PC-9 (cell line): ENCODE measurements around the gene CCL24. TPM values are rescaled to one million over a fixed set of nuclear protein-coding genes. Genes with fewer than 3 reads are reported as not detected.
"Not testable (repeated sequence)": the region's sequence is repeated elsewhere in the genome, so short reads cannot be mapped to it uniquely, and the experiment has no call there.

ENCODE experiments used
- BruUV-seq: library from RNA; stranded (reverse); fragments of 400-500 nt; replicated peaks from 2 replicates; lab custom pipeline; 2021; lab: Mats Ljungman, UMichigan
- CTCF ChIA-PET: fragments of 300-600 bp; sonication (Branson Sonifier 250); formaldehyde crosslinking; loops from one replicate; lab custom pipeline; 2022; ENCODE audit warnings: antibody characterized with exemption; lab: Charles Lee
- POLR2A ChIA-PET: fragments of 300-600 bp; sonication (Branson Sonifier 250); formaldehyde crosslinking; loops from one replicate; lab custom pipeline; 2022; ENCODE audit warnings: antibody characterized with exemption; ENCODE audit not compliant: unreplicated experiment; lab: Charles Lee
- DNase-seq, 2 experiments: peaks; one replicate each; pipeline versions ENCODE4 v3.0.0 to v3.0.0-alpha.2; 2015 to 2022; ENCODE audit warnings: mixed read lengths in 1 of 2
- H2AFZ ChIP-seq: fragments of 200-600 bp; sonication (generic); 2 replicates; pipeline ENCODE4 v1.8.1; 2017; ENCODE audit warnings: antibody characterized with exemption
- H3F3A ChIP-seq: fragments of 200-600 bp; sonication (generic); 2 replicates; pipeline ENCODE4 v1.8.1; 2017; ENCODE audit warnings: antibody characterized with exemption, mild to moderate bottlenecking, low read depth; ENCODE audit not compliant: insufficient read depth
- H3K27ac ChIP-seq: fragments of 200-600 bp; sonication (generic); 2 replicates; pipeline ENCODE4 v1.6.1; 2016; ENCODE audit warnings: mixed run types
- H3K27me3 ChIP-seq: fragments of 200-600 bp; sonication (generic); 2 replicates; pipeline ENCODE4 v1.6.1; 2016; ENCODE audit warnings: low read depth, mixed run types; ENCODE audit not compliant: insufficient read depth
- H3K36me3 ChIP-seq: fragments of 200-600 bp; sonication (generic); 2 replicates; pipeline ENCODE4 v1.6.1; 2016; ENCODE audit warnings: low read depth, mixed run types
- H3K4me1 ChIP-seq: fragments of 200-600 bp; sonication (generic); replicated peaks from 2 replicates; pipeline ENCODE4 v1.6.1; 2016; ENCODE audit warnings: mixed run types; ENCODE audit not compliant: insufficient read depth
- H3K4me2 ChIP-seq: fragments of 200-600 bp; sonication (generic); 2 replicates; pipeline ENCODE4 v1.6.1; 2017; ENCODE audit warnings: mixed run types
- H3K4me3 ChIP-seq: fragments of 200-600 bp; sonication (generic); 2 replicates; pipeline ENCODE4 v1.6.1; 2016; ENCODE audit warnings: mixed run types
- H3K79me2 ChIP-seq: fragments of 200-600 bp; sonication (generic); 2 replicates; pipeline ENCODE4 v1.6.1; 2017; ENCODE audit warnings: low read depth, mixed run types
- H3K9me2 ChIP-seq: fragments of 200-600 bp; sonication (generic); 2 replicates; pipeline ENCODE4 v1.8.1; 2017; ENCODE audit warnings: mild to moderate bottlenecking; ENCODE audit not compliant: insufficient read depth
- H3K9me3 ChIP-seq: fragments of 200-600 bp; sonication (generic); 2 replicates; pipeline ENCODE4 v1.8.1; 2016; ENCODE audit warnings: low read depth; ENCODE audit not compliant: insufficient read depth
- H4K20me1 ChIP-seq: fragments of 200-600 bp; sonication (generic); 2 replicates; pipeline ENCODE4 v1.8.1; 2017; ENCODE audit not compliant: insufficient read depth
- EZH2 ChIP-seq: fragments of 200-600 bp; sonication (generic); IDR thresholded peaks from 2 replicates; pipeline ENCODE4 v1.8.0; 2017; ENCODE audit warnings: antibody characterized with exemption, low read depth
- intact Hi-C: fragments of 100-400 bp; cut with micrococcal nuclease; formaldehyde crosslinking; loops from one replicate; pipeline ENCODE4 v1.10.0; 2022; ENCODE audit not compliant: unreplicated experiment
- total RNA-seq: library from RNA; stranded (reverse); gene quantifications from 2 replicates; pipeline ENCODE4 v1.2.3, GENCODE V29; 2021
- TF ChIP-seq, protein P1 (sequence below): fragments of 200-600 bp; sonication (generic); conservative IDR thresholded peaks from 2 replicates; pipeline ENCODE4 v1.6.1; 2017; ENCODE audit warnings: mixed run types, antibody characterized with exemption, mild to moderate bottlenecking, moderate library complexity

CCL24 gene
- total RNA-seq, 1 experiment from 2014 or later, result not detected

DNA sequence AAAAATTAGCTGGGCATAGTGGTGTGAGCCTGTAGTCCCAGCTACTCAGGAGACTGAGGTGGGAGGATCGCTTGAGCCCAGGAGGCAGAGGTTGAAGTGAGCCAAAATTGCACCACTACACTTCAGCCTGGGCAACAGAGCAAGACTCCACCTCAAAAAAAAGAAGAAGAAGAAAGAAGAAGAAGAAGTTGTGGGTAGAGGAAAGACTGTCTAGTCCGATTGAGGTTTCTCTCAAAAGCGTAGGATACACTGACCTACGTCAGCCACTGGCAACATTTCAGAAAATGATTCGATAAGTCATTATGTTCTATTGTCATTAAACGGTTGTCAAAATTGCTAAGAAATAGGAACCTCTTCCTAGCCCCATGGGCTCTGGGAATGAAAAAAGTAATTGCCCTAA lies 42.9 kb upstream of the CCL24 start:
- no peaks in the 10 kb centered on the region for H3K36me3 ChIP-seq
- POLR2A ChIA-PET, result no interaction called here
- no peak overlapping the region for H3K4me2 ChIP-seq
- no TSS peak for BruUV-seq
- H3K9me3 ChIP-seq, result no peaks in the 10 kb centered on the region
- H3K9me2 ChIP-seq, result no peaks in the 10 kb centered on the region
- no peaks in the 10 kb centered on the region for H3K4me1 ChIP-seq
- no peak for DNase-seq
- no peaks in the 10 kb centered on the region for H4K20me1 ChIP-seq
- CTCF ChIA-PET, result no interaction called here
- H2AFZ ChIP-seq, result no peak overlapping the region
- intact Hi-C loops, result no loop called here
- H3K27me3 ChIP-seq, result no peaks in the 10 kb centered on the region
- no peak overlapping the region for H3K4me3 ChIP-seq
- H3K79me2 ChIP-seq, result no peaks in the 10 kb centered on the region
- TF ChIP-seq EZH2, result no peak
- TF ChIP-seq, protein P1, sequence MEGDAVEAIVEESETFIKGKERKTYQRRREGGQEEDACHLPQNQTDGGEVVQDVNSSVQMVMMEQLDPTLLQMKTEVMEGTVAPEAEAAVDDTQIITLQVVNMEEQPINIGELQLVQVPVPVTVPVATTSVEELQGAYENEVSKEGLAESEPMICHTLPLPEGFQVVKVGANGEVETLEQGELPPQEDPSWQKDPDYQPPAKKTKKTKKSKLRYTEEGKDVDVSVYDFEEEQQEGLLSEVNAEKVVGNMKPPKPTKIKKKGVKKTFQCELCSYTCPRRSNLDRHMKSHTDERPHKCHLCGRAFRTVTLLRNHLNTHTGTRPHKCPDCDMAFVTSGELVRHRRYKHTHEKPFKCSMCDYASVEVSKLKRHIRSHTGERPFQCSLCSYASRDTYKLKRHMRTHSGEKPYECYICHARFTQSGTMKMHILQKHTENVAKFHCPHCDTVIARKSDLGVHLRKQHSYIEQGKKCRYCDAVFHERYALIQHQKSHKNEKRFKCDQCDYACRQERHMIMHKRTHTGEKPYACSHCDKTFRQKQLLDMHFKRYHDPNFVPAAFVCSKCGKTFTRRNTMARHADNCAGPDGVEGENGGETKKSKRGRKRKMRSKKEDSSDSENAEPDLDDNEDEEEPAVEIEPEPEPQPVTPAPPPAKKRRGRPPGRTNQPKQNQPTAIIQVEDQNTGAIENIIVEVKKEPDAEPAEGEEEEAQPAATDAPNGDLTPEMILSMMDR, result no peak
- H3K27ac ChIP-seq, result no peak overlapping the region
- H3F3A ChIP-seq, result no peaks in the 10 kb centered on the region

DNA sequence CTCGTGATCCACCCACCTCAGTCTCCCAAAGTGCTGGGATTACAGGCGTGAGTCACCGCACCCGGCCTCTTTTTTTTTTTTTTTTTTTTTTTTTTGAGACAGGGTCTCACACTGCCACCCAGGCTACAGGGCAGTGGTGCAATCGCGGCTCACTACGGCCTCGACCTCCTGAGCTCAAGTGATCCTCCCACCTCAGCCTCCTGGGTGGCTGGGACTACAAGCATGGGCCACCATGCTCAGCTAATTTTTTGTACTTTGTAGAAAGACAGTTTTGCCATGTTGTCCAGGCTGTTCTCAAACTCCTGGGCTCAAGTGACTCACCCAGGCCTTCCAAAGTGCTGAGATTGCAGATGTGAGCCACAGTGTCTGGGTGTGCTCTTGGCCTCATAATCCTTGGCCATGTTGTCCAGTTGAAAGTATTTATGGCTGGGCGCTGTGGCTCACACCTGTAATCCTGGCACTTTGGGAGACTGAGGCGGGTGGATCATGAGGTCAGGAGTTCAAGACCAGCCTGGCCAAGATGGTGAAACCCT lies 41.3 kb upstream of the CCL24 start:
- H4K20me1 ChIP-seq, POLR2A ChIA-PET, H3K27me3 ChIP-seq, H3K4me2 ChIP-seq, H3K4me1 ChIP-seq, H3K79me2 ChIP-seq, BruUV-seq, H3K9me3 ChIP-seq, H3F3A ChIP-seq, H2AFZ ChIP-seq, intact Hi-C loops, H3K27ac ChIP-seq, H3K4me3 ChIP-seq, H3K9me2 ChIP-seq, DNase-seq, H3K36me3 ChIP-seq: not testable (repeated sequence)
- CTCF ChIA-PET, result interaction anchor here (0.6 kb wide), 1 partner anchor 103 kb away, joined by 7 read pairs; no protein-coding TSS in a partner anchor

DNA sequence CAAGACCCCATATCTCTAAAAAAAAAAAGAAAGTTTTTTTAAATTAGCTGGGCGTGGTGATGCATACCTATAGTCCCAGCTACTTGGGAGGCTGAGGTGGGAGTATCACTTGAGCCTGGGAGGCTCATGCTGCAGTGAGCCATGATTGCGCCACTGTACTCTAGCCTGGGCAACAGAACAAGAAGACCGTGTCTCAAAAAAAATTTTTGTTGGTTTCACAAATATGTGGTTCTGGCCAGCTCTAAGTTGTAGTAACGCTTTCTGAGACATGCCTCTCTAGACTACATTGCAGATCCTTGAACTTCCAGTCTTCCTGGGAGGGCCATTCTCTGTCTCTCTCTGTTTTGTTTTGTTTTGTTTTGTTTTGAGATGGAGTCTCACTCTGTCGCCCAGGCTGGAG lies 40.6 kb upstream of the CCL24 start:
- POLR2A ChIA-PET, result no interaction called here
- no peak overlapping the region for H3K4me3 ChIP-seq
- H3K79me2 ChIP-seq, result no peaks in the 10 kb centered on the region
- H3K9me2 ChIP-seq, result no peaks in the 10 kb centered on the region
- peaks cover 9% of the 10 kb centered on the region; the same call in 1 of the 2 replicates for H3F3A ChIP-seq
- CTCF ChIA-PET, result interaction anchor here (0.6 to 1.0 kb wide), 2 partner anchors 13 to 102 kb away, joined by 4 to 7 read pairs; no protein-coding TSS in a partner anchor
- DNase-seq, result no peak
- no peaks in the 10 kb centered on the region for H3K4me1 ChIP-seq
- no peaks in the 10 kb centered on the region for H3K9me3 ChIP-seq
- no TSS peak for BruUV-seq
- no peak overlapping the region for H3K4me2 ChIP-seq
- no peaks in the 10 kb centered on the region for H3K36me3 ChIP-seq
- H4K20me1 ChIP-seq, result no peaks in the 10 kb centered on the region
- H3K27me3 ChIP-seq, result no peaks in the 10 kb centered on the region
- TF ChIP-seq, protein P1, result no peak
- no peak for TF ChIP-seq EZH2
- intact Hi-C loops, result no loop called here
- no peak overlapping the region for H3K27ac ChIP-seq
- H2AFZ ChIP-seq, result no peak overlapping the region

DNA sequence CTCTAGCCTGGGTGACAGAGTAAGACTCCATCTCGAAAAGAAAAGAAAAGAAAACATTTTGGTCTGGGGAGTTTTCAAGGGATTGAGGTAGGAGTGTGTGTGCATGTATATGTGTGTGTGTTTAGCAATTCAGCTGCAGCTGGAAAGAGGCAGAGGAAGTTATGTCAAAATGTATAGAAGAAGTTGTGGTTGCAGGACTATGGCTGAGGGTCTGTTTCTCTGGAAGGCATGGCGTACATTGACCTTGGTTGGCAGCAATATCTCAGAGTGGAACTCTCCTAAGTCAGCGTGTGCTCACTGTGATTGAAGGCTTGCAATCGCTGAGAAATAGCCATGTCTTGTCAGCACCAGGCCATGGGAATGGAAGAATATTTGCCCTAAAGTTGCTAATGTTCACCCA lies 36.6 kb upstream of the CCL24 start:
- no peak overlapping the region for H3K4me3 ChIP-seq
- ChIA-PET CTCF (no interaction called here), POLR2A (no interaction called here)
- no peaks in the 10 kb centered on the region for H3K36me3 ChIP-seq
- no peak overlapping the region for H3K4me2 ChIP-seq
- no peaks in the 10 kb centered on the region for H3K4me1 ChIP-seq
- DNase-seq, result no peak
- H3K9me2 ChIP-seq, result no peaks in the 10 kb centered on the region
- H3F3A ChIP-seq, result peaks cover 10% of the 10 kb centered on the region; the same call in 1 of the 2 replicates
- H3K79me2 ChIP-seq, result no peaks in the 10 kb centered on the region
- BruUV-seq, result no TSS peak
- no peaks in the 10 kb centered on the region for H4K20me1 ChIP-seq
- no peak overlapping the region for H2AFZ ChIP-seq
- no peaks in the 10 kb centered on the region for H3K9me3 ChIP-seq
- H3K27me3 ChIP-seq, result no peaks in the 10 kb centered on the region
- intact Hi-C loops, result no loop called here
- TF ChIP-seq, protein P1, result no peak
- TF ChIP-seq EZH2, result no peak
- no peak overlapping the region for H3K27ac ChIP-seq
